Neural cell (in vitro differentiated cells): ENCODE data around the gene SLC2A8. TPM values are rescaled to one million over a fixed set of nuclear protein-coding genes. Genes with fewer than 3 reads are reported as not detected.

Experiments
- H2AFZ ChIP-seq: fragments of 200-600, 300-800 bp; sonication (generic), shearing (Covaris generic); 2 replicates; pipeline ENCODE4 v1.6.0; 2014; ENCODE audit warnings: low read depth, mild to moderate bottlenecking, antibody characterized with exemption, low read length, moderate library complexity
- H3F3A ChIP-seq: fragments of 200-600 bp; shearing (Covaris generic); 2 replicates; pipeline ENCODE4 v1.6.1; 2016; ENCODE audit warnings: mild to moderate bottlenecking, moderate library complexity, mixed read lengths, antibody characterized with exemption, low read length; ENCODE audit not compliant: insufficient read depth, poor library complexity, severe bottlenecking
- H3K27ac ChIP-seq: fragments of 200-600, 300-800 bp; sonication (generic), shearing (Covaris generic); 2 replicates; pipeline ENCODE4 v1.5.1; 2014; ENCODE audit warnings: mild to moderate bottlenecking, low read length, moderate library complexity
- H3K27me3 ChIP-seq: fragments of 300-800, 200-600 bp; sonication (generic), shearing (Covaris generic); 2 replicates; pipeline ENCODE4 v1.6.0; 2014; ENCODE audit warnings: mild to moderate bottlenecking, low read depth, low read length, moderate library complexity; ENCODE audit not compliant: insufficient read depth
- H3K36me3 ChIP-seq: fragments of 300-800, 200-600 bp; sonication (generic), shearing (Covaris generic); 2 replicates; pipeline ENCODE4 v1.5.1; 2014; ENCODE audit warnings: mild to moderate bottlenecking, antibody characterized with exemption, low read length, moderate library complexity; ENCODE audit not compliant: insufficient read depth
- H3K4me2 ChIP-seq: fragments of 300-800, 200-600 bp; sonication (generic), shearing (Covaris generic); 2 replicates; pipeline ENCODE4 v1.6.0; 2014; ENCODE audit warnings: mild to moderate bottlenecking, low read length
- H3K4me3 ChIP-seq: fragments of 300-800, 200-600 bp; sonication (generic), shearing (Covaris generic); 2 replicates; pipeline ENCODE4 v1.5.1; 2014; ENCODE audit warnings: mild to moderate bottlenecking, low read length, moderate library complexity
- H3K79me2 ChIP-seq: fragments of 200-600 bp; shearing (Covaris generic); replicated peaks from 2 replicates; pipeline ENCODE4 v1.6.0; 2014; ENCODE audit warnings: mild to moderate bottlenecking, low read length, moderate library complexity; ENCODE audit not compliant: insufficient read depth
- H3K9ac ChIP-seq: fragments of 300-800, 200-600 bp; sonication (generic), shearing (Covaris generic); 2 replicates; pipeline ENCODE4 v1.6.1; 2016; ENCODE audit warnings: mild to moderate bottlenecking, low read length, mixed read lengths
- H3K9me2 ChIP-seq: fragments of 200-600 bp; shearing (Covaris generic); 2 replicates; pipeline ENCODE4 v1.6.1; 2016; ENCODE audit warnings: mild to moderate bottlenecking, low read length, mixed read lengths; ENCODE audit not compliant: insufficient read depth
- H3K9me3 ChIP-seq: fragments of 200-600, 300-800 bp; sonication (generic), shearing (Covaris generic); 2 replicates; pipeline ENCODE4 v1.6.1; 2016; ENCODE audit warnings: mild to moderate bottlenecking, mixed run types, low read length, moderate library complexity, mixed read lengths
- H4K20me1 ChIP-seq: fragments of 200-600 bp; shearing (Covaris generic); 2 replicates; pipeline ENCODE4 v1.6.1; 2016; ENCODE audit warnings: mild to moderate bottlenecking, mixed run types; ENCODE audit not compliant: insufficient read depth
- CTCF ChIP-seq: fragments of 450-650 bp; IDR thresholded peaks from 2 replicates; pipeline ENCODE4 v1.5.1; 2014; ENCODE audit warnings: antibody characterized with exemption, mild to moderate bottlenecking, moderate library complexity; ENCODE audit not compliant: poor library complexity, severe bottlenecking
- EP300 ChIP-seq: fragments of 450-650 bp; conservative IDR thresholded peaks from 2 replicates; pipeline ENCODE4 v1.6.1; 2014; ENCODE audit warnings: antibody characterized with exemption, mild to moderate bottlenecking, moderate library complexity; ENCODE audit not compliant: poor library complexity, severe bottlenecking
- EZH2 ChIP-seq: fragments of 200-600, 300-800 bp; shearing (Covaris generic), sonication (generic); IDR thresholded peaks from 2 replicates; pipeline ENCODE4 v1.6.1; 2014; ENCODE audit warnings: antibody characterized with exemption, low read length, borderline replicate concordance, mild to moderate bottlenecking; ENCODE audit not compliant: insufficient read depth, poor library complexity, severe bottlenecking
- MXI1 ChIP-seq: fragments of 450-650 bp; conservative IDR thresholded peaks from 2 replicates; pipeline ENCODE4 v1.6.1; 2014; ENCODE audit warnings: antibody characterized with exemption, mild to moderate bottlenecking; ENCODE audit not compliant: poor library complexity, severe bottlenecking
- POLR2AphosphoS5 ChIP-seq: IDR thresholded peaks from 2 replicates; pipeline ENCODE4 v1.6.1; 2012
- RAD21 ChIP-seq: fragments of 450-650 bp; conservative IDR thresholded peaks from 2 replicates; pipeline ENCODE4 v1.6.1; 2014; ENCODE audit warnings: antibody characterized with exemption, mild to moderate bottlenecking, moderate library complexity
- REST ChIP-seq: IDR thresholded peaks from 2 replicates; pipeline ENCODE4 v1.6.1; 2012; ENCODE audit warnings: borderline replicate concordance
- SMC3 ChIP-seq: fragments of 450-650 bp; conservative IDR thresholded peaks from 2 replicates; pipeline ENCODE4 v1.6.1; 2014; ENCODE audit warnings: antibody characterized with exemption, mild to moderate bottlenecking, moderate library complexity; ENCODE audit not compliant: poor library complexity
- TAF1 ChIP-seq: IDR thresholded peaks from 2 replicates; pipeline ENCODE4 v1.6.1; 2012; ENCODE audit warnings: low read depth
- polyA plus RNA-seq: library from polyadenylated mRNA; depleted of rRNA; stranded (reverse); fragments of >200 nt; gene quantifications from 2 replicates; pipeline ENCODE4 v1.2.3, GENCODE V29; 2014

Gene SLC2A8
- polyA plus RNA-seq, 1 donor from 2014 or later: 10.2 TPM

GRCh38 chr9:127417131-127418036 is 20.4 kb downstream of the SLC2A8 start:
- Histone ChIP-seq H3K4me2 (no peak overlapping the region), H3K36me3 (no peaks in the 10 kb centered on the region), H3K9me3 (no peaks in the 10 kb centered on the region)

GRCh38 chr9:127418037-127418471 is 21.1 kb downstream of the SLC2A8 start:
- Histone ChIP-seq H3K9ac (no peak overlapping the region), H2AFZ (no peak overlapping the region), H3K4me2 (no peak overlapping the region), H3K27ac (no peak overlapping the region), H4K20me1 (no peaks in the 10 kb centered on the region), H3K4me3 (no peak overlapping the region), H3K9me3 (no peaks in the 10 kb centered on the region), H3K79me2 (no peaks in the 10 kb centered on the region), H3K27me3 (no peaks in the 10 kb centered on the region), H3K36me3 (no peaks in the 10 kb centered on the region), H3K9me2 (no peaks in the 10 kb centered on the region), H3F3A (no peaks in the 10 kb centered on the region)
- TF ChIP-seq CTCF (peak; percentile 18), REST (no peak)

More at GRCh38 chr9:127417131-127418036, 20.4 kb downstream of the SLC2A8 start:
- Histone ChIP-seq H3K9ac (no peak overlapping the region), H3K27ac (no peak overlapping the region), H2AFZ (no peak overlapping the region), H3K79me2 (no peaks in the 10 kb centered on the region), H3K9me2 (no peaks in the 10 kb centered on the region), H4K20me1 (no peaks in the 10 kb centered on the region), H3F3A (no peaks in the 10 kb centered on the region), H3K4me3 (no peak overlapping the region), H3K27me3 (no peaks in the 10 kb centered on the region)
- TF ChIP-seq RAD21 (no peak), CTCF (no peak), MXI1 (no peak), EZH2 (no peak), TAF1 (no peak), POLR2AphosphoS5 (no peak), EP300 (no peak), SMC3 (no peak)
